GM18511 (cell line): ENCODE measurements around the gene RAB7A.

Experiments used
- ATAC-seq: cut with Tn5 transposase; IDR thresholded peaks from one replicate; pipeline ENCODE4 v1.9.1; 2021; ENCODE audit warnings: mild to moderate bottlenecking, moderate library complexity; ENCODE audit not compliant: unreplicated experiment

The RAB7A gene

GRCh38 chr3:128848936-128849335 is 123.0 kb downstream of the RAB7A start:
- no peak for ATAC-seq

- ATAC-seq: no peak
Measured at GRCh38 chr3:128849911-128850455, 124.0 kb downstream of the RAB7A start.

- no peak for ATAC-seq
Measured at GRCh38 chr3:128850544-128850943, 124.6 kb downstream of the RAB7A start.

GRCh38 chr3:128851601-128852000 is 125.6 kb downstream of the RAB7A start:
- ATAC-seq: no peak

- no peak for ATAC-seq
Measured at GRCh38 chr3:128853826-128854225, 127.8 kb downstream of the RAB7A start.

- no peak for ATAC-seq
Measured at GRCh38 chr3:128854475-128854874, 128.5 kb downstream of the RAB7A start.

GRCh38 chr3:128855569-128855968 is 129.6 kb downstream of the RAB7A start:
- no peak for ATAC-seq

- no peak for ATAC-seq
Measured at GRCh38 chr3:128858167-128858566, 132.2 kb downstream of the RAB7A start.

GRCh38 chr3:128859630-128860029 is 133.6 kb downstream of the RAB7A start:
- no peak for ATAC-seq

- no peak for ATAC-seq
Measured at GRCh38 chr3:128861491-128861890, 135.5 kb downstream of the RAB7A start.

- no peak for ATAC-seq
Measured at GRCh38 chr3:128863560-128863959, 137.6 kb downstream of the RAB7A start.
